Caki2 (cell line): Measurements from ENCODE around the gene CTNND2. TPM values are rescaled to one million over a fixed set of nuclear protein-coding genes. Genes with fewer than 3 reads are reported as not detected.
"Not testable (repeated sequence)": the region's sequence is repeated elsewhere in the genome, so short reads cannot be mapped to it uniquely, and the experiment has no call there.

Experiments used
- DNase-seq: peaks from one replicate; pipeline ENCODE4 v3.0.0-alpha.2; 2015; ENCODE audit warnings: low read depth
- in situ Hi-C: cut with HindIII; loops from 2 replicates; pipeline ENCODE4 v1.10.0; 2016; ENCODE audit warnings: low sequenced_read_pairs, low pct_unique_long_range_greater_than_20kb, mixed read lengths
- total RNA-seq: library from RNA; depleted of rRNA; stranded (reverse); fragments of >200 nt; shearing (Covaris generic); gene quantifications from 2 replicates; pipeline ENCODE4 v1.2.3, GENCODE V29; 2014; ENCODE audit warnings: low replicate concordance

The CTNND2 gene
- total RNA-seq, 1 experiment from 2014 or later, result not detected

GRCh38 chr5:11888221-11888620 lies 16.0 kb downstream of the CTNND2 start:
- DNase-seq, result no peak
- in situ Hi-C loops, result no loop called here

- no peak for DNase-seq
- in situ Hi-C loops, result no loop called here
Measured at GRCh38 chr5:11878814-11879213, 25.4 kb downstream of the CTNND2 start.

DNA sequence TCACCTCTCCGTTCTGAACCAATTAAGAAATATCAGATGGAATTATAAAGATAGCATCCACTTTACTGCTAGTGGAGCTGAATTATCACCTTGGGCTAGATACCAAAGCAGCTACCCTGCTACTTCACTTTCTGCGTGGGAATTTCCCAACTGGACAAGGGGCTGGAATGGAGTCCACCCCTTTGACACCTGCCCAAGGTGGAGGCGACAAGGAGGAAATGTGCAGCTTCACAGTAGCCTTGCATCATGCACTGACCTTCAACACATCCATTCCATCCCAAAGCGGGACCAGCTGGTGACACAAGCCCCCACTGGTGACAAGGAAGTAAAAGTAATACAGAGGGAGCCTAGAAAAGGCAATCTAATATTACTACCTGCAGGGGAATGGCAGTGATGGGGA lies 30.7 kb downstream of the CTNND2 start:
- no peak for DNase-seq
- in situ Hi-C loops, result no loop called here

DNA sequence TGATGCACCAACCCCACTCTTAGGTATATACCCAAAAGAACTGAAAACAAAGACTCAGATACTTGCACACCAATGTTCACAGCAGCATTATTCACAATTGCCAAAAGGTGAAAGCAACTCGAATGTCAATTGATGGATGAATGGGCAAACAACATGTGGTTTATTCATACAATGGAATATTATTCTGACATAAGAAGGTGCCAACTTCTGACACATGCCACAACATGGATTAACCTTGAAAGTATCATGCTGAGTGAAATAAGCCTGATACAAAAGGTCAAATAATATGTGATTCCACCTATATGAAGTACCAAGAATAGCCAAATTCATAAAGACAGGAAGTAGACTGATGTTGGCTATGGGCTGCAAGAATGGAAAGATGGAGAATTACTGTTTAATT lies 35.0 kb downstream of the CTNND2 start:
- in situ Hi-C loops, result no loop called here
- no peak for DNase-seq

DNA sequence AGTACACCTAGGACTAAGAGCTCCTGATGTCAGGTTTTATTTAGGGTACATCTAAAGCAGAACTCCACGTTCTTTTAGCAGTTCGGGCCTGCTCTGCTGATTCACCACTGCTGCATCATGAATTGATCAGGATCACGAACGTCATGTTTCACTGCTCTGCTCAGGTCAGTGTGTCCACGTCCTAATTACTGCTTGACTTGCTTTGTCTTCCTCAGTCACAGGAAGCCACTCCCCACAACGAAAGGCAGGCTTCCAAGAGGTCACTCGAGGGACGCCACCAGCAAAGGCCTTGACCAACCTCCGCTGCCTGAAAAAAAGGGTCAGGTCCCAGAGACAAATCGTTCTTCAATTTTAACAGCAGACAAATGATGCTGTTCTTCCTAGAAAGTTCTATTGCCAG lies 40.3 kb downstream of the CTNND2 start:
- in situ Hi-C loops, result no loop called here
- DNase-seq, result no peak

GRCh38 chr5:11857391-11857790 lies 46.9 kb downstream of the CTNND2 start:
- no peak for DNase-seq
- in situ Hi-C loops, result no loop called here

DNA sequence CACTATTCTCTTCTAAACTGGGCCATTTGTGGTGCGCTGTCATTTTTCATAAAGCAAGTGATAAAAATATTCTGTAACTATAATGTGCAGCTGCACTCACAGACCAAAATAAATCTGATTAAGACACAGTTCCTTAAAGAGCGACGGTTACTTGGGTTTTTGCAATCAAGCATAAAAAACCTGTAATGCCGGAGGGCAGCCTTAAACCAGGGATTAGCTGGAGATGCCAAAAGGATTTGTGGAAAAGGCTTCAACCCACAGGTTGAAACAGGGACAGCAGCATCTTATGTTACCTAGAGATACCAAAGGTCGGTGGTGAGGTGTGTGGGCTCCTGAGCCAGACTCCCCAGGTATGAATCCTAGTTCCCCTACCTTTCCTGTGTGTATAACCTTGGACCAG lies 49.3 kb downstream of the CTNND2 start:
- in situ Hi-C loops, result no loop called here
- no peak for DNase-seq

GRCh38 chr5:11853796-11854195 lies 50.5 kb downstream of the CTNND2 start:
- no peak for DNase-seq
- in situ Hi-C loops, result no loop called here

DNA sequence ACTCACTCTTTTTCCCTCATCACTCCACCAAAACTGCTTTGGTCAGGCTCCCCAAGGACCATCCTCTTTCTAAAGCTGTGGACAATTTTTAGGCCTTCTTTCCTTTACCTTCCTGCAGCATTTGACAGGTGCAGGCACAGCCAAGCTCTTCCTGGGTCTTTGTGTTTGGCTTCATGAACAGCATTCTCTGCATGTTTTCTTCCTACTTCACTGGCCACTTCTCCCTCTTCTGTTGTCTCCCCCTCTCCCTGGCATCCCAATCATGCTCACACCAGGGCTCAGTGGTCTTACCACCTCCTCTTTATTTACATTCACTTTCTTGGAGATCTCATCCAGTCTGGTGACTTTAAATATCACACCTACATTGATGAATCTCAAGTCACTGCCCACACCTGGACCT lies 51.1 kb downstream of the CTNND2 start:
- no peak for DNase-seq
- in situ Hi-C loops, result no loop called here

DNA sequence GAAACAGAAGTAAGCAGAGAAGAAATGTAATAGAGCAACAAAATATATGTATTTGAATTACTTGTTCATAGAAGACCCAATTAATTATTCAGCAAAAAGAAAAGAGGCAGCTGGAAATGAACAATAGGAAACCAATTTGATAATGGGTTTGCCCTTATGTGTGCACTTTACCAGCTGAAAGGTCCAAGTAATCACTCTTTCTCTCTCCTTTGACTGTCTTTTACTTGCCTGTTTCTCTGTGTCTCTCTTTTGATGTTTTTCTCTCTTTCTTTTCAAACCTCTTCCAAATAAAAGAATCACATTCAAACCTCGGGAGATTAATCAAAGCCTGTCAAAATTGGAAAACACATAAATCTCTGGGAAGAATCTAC lies 51.5 kb downstream of the CTNND2 start:
- in situ Hi-C loops, result no loop called here
- no peak for DNase-seq

DNA sequence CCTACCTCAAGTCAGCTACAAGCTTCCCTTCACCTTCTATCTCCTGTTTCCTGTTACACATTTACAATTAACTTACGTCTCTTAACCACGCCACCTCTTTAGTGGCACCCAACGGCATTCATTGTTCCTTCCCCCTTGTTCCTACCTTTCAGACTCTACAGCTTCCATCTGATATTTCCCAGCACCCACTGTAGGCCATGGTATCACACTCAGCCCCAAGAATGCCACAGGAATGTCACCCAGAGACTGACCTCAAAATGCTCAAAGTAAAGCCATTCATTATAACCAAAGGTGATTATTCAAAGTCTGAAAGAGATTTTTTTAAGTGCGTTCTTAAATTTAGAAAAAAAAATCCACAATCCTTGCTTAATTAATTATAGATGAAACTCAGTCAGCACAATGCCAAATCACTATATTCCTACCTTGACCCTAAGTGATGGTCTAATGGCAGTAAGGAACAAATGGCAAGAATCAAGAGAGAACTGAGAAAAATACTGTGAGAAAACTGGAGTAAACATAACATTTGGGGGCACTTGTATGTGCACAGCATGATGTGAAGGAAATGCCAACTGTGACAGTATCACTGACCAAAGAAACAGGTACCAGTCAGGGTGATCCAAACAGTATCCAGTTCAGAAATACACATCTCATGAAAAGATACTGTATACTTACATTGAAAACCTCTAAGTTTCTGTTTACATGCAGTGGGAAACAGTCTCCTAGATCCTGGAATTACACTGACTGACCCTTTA lies 52.1 kb downstream of the CTNND2 start:
- no peak for DNase-seq
- in situ Hi-C loops, result no loop called here

DNA sequence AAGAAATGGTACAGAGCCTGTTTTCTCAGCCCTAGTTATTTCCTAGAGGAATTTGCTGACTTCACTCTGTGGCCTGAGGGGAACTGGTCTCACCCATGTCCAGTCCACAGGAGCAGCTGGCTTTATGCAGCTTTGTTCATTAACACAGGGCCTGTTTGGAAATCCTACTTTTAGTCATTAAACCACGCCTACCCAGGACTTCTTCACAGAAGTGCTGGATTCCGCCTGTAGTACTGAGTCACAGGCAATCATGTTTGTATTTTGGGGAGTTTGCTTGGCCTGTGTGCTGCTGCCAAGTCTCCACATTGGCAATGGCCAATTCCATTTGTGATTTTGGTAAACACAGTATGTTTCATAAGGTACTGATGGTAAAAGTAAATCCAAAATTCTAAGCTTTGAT lies 52.8 kb downstream of the CTNND2 start:
- no peak for DNase-seq
- in situ Hi-C loops, result no loop called here

DNA sequence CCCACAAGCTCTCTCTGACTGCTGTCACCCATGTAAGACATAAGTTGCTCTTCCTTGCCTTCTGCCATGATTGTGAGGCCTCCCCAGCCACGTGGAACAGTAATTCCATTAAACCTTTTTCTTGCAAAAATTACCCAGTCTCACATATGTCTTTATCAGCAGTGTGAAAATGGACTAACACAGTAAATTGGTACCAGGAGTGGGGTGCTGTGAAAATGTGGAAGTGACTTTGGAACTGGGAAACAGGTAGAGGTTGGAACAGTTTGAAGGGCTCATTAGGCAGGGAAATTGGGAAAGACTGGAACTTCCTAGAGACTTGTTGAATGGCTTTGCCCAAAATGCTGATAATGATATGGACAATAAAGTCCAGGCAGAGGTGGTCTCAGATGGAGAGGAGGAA lies 75.7 kb downstream of the CTNND2 start:
- DNase-seq, in situ Hi-C loops: not testable (repeated sequence)

DNA sequence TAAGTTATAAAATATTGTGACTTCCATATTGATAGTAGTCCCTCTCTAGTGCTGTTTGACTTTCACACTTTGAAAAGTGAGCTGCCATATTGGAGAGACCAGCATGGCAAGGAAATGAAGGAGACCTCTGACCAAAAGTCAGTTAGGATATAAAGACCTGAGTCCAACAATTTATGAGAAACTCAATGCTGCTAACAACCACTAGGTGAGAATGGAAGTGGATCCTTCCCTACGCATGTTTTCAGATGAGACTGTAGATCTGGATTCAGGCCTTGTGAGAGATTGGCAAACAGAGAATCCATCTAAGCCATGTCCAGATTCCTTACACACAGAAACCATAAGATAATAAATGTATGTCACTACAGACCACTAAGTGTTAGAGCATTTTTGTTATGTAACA lies 81.6 kb downstream of the CTNND2 start:
- in situ Hi-C loops, result no loop called here
- DNase-seq, result no peak

- in situ Hi-C loops, result no loop called here
- DNase-seq, result no peak
Measured at GRCh38 chr5:11815916-11816315, 88.3 kb downstream of the CTNND2 start.

DNA sequence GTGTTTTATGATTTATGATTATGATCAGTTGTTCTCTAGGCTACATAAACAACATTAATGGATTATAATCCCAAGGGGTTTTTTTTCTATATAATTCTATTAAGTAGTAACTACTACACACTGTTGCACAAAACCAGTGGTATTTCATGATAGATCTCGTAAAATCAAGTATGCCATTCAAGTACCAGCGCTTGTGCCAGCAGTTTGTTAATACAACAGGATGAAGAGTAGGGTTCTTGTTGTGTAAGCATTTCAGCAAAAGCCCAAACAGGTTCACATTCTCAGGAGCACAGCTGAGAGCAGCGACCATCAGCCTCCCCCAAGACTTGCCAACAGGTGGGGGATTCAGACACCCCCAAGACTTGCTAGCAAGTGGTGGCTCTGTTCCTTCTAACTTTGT lies 88.8 kb downstream of the CTNND2 start:
- in situ Hi-C loops, result no loop called here

GRCh38 chr5:11814373-11814772 lies 89.9 kb downstream of the CTNND2 start:
- in situ Hi-C loops, result no loop called here
- DNase-seq, result no peak

More for the DNA sequence above, 88.8 kb downstream of the CTNND2 start:
- DNase-seq, result no peak

- in situ Hi-C loops, result no loop called here
- no peak for DNase-seq
Measured at GRCh38 chr5:11809407-11809806, 94.8 kb downstream of the CTNND2 start.

- DNase-seq, result no peak
- in situ Hi-C loops, result no loop called here
Measured at GRCh38 chr5:11803436-11803835, 100.8 kb downstream of the CTNND2 start.

DNA sequence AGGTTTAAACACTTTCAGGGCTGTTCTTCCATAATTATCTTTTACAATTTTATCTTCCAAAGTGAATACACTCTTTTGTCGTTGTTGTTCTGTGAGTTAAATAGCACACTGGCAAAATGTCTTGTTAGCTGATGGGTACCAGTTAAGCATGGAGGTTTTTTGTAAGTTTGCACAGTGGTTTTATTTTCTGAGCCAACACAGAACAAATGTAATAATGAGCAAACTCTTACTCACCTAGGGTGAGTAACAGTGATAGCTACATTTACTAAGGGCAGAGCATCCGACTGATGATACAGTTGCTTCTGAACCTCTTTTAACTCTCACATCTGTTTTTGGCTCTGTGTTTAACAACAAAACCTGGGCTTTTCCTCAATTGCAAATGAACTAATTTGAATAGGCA lies 103.2 kb downstream of the CTNND2 start:
- in situ Hi-C loops, result no loop called here
- no peak for DNase-seq
